Stimulated activated CD4-positive, alpha-beta T cell treated with anti-CD3 and anti-CD28 coated beads, Interleukin-2, amount 100 ng/mL, for 4 hours (primary cell): Measurements from ENCODE around the gene RPS6KC1.
A peak's percentile ranks its signal among the peaks of the same experiment; 100 is the strongest.

Experiments used
- DNase-seq: peaks from one replicate; pipeline ENCODE4 v3.0.0-alpha.2; 2020; ENCODE audit warnings: low read depth

RPS6KC1 gene

DNA sequence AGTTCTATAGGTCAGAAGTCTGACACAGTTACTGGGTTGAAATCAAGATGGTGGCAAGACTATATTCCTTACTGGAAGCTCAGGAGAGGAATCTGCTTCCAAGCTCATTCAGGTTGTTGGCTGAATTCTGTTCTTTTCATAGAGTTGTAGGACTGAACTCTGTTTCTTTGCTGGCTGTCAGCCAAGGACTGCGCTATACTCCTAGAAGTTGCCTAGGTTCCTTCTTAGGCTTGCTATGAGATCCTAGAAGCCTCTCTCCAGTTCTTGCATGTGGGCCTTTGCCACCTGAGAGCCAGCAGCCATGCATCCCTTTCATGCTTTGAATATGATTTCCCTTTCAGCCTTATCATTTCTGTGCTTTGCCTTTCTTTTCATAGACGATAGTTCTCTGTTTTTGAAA lies 176.4 kb downstream of the RPS6KC1 start:
- DNase-seq = no peak

DNA sequence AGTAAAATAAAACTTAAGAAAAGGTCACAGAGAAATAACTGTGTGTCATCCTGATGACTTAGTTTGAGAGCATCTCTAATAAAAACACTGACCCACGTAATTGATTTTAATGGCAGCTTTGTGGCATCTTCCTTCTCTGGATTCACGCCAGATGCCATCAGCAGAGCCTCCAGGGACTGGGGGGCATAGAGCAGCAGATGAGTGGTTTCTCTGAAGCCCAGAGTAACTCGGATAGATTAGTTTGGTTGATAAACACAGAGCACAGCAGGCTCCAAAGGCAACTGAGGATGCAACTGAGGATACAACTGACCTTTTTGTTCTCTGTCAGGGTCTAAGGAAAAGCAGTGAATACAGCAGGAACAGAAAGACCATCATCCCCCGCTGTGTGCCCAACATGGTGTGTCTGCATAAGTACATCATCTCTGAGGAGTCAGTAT lies 180.8 kb downstream of the RPS6KC1 start:
- no peak for DNase-seq

DNA sequence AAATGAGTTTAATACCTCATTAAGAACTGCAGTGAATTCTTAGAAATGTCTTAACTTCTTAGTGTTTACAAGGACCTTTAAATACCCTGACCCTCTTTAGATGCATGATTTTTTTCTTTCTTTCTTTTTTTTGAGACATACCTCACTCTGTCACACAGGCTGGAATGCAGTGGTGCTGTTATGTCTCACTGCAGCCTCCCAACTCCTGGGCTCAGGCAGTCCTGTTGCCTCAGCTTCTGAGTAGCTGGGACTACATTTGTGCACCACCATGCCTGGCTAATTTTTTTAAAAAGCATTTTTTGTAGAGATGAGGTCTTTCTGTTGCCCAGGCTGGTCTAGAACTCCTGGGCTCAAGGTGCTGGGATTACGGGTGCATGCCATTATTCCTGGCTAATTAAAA lies 191.8 kb downstream of the RPS6KC1 start:
- DNase-seq = no peak

DNA sequence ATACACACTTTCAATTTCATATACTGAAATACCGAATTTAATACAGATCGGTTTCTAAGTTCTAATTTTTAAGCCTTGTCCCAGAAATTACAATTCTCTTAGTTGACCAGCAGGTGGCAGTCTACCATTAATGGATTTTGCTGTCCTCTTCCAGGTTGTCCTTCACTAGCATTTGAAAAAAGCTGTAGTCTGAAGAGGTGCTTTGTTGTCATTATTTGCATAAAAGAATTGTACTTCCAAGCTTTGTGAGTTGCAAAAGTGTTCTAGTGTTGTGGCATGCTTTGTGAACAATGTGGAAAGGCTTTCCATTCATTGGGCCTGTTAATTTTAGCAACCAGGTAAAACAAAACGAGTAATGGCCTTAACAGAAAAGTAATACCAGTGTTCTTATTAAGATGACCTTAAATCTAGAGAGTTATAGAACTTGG lies 193.6 kb downstream of the RPS6KC1 start:
- peak; percentile 4 for DNase-seq

DNA sequence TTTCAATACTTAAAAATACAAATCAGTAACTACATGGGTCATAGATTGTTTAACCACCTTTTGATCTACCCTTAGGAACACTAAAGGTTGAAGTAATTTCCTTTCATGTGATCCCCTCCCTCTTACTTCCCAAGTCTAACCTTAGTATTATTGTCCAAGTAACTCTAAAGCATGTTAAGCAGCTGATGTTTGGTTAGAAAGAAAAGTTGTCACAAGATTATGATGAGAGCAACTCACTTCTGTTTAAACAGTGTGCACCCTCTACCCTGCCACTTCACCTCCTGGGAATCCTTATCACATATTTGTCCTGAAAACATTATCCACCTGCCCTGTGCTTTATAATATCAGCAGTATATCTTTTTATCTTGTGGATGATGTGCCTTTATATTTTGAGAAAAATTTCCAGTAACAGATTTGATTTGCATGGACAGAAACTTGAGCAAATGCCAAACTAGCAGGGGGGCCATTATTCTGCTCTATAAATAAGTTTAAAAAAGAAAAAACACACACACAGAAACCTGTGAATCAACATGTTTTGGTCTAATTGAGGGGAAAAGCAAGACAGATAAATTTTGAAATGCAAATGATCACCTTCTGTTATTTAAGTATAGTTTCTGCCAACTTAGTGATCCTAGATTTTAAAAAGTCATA lies 194.3 kb downstream of the RPS6KC1 start:
- no peak for DNase-seq

DNA sequence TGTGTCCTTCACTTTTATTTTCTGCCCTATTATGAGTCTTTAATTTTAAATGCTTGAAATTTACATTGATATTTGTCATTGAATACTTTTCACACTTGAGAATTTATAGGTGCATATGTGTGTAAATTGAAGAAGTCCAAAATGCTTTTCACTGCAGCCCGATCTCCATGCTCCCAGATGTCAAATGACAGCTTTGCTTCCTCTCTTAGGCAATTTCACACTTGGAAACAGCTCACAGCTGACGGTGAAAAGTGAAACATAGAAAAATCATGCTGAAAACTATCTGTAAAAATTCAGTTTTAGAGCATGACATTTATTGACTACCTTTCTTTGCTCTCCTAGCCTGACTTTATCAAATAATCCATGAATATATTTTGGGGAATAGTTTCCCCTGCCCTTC lies 196.0 kb downstream of the RPS6KC1 start:
- no peak for DNase-seq

DNA sequence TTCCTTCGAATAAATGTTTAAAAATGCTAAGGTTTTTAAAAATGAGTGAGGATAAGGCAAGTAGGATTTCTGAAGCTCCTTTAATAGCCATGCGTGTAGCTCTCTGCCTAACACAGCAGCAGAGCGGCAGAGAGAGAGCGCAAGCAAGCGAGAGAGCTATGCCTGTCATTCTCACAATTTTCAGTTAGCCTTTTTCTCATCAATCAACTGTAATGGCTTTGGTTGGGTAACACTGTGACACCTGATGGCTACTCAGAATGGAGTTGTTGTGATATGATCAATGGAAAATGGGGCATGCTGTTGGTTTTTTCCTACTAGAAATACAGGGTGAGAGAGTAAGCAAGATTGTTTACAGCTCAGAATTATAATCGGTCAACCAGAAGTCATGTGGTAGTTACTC lies 198.4 kb downstream of the RPS6KC1 start:
- DNase-seq = no peak

DNA sequence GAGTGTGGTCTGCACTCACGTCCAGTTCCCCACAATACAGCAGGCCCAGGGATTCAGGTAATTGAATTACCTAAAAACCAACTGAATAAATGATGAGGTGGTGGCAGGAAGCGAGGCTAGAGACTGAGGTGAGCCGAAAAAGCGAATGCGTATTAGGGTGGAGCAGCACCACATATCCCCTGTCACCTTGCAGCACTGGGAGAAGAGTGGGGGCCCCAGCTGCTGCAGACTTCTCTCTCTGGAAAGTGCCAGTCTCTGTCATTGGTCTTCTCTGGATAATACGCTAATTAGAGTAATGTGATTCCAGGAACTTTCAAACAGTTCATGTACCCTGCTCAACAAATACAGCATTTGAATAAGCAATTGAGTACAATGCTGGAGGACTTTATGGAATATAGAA lies 199.0 kb downstream of the RPS6KC1 start:
- no peak for DNase-seq

DNA sequence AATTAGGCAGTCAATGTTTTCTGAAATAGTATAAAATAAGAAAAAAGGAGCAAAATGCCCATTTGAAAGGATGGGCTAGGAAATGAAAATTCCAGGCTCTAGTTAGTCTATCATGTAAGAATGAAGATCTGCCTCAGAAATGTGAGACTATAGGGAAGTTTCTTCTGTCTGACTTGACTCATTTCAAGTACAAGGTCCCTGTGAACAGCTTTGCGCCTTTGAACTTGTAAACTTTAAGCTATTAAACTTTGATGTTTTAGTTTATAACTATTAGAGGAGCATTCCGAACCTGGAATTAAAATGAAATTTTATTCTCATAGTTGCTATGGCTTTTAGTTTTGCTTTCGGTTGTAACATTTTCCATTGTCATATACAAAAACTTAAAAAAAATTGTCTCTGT lies 199.4 kb downstream of the RPS6KC1 start:
- no peak for DNase-seq

DNA sequence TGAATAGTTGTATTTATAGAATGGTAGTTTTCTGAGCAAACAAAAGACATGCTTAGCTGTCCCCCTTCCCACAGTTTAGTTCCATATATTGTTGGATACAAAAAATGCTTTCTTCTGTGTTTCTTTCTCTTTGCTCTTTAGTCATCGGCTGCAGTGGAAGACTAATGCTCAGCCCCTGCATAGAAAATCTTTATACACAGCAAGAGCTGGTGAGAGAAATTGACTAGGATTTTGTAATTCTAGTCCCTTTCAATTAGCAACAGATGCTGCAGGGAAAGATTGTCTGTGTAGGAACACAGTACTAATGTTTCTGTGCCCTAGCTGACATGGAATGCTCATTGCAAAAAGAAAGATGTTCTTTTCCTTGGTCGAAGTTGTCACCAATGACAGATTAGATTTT lies 200.9 kb downstream of the RPS6KC1 start:
- no peak for DNase-seq

DNA sequence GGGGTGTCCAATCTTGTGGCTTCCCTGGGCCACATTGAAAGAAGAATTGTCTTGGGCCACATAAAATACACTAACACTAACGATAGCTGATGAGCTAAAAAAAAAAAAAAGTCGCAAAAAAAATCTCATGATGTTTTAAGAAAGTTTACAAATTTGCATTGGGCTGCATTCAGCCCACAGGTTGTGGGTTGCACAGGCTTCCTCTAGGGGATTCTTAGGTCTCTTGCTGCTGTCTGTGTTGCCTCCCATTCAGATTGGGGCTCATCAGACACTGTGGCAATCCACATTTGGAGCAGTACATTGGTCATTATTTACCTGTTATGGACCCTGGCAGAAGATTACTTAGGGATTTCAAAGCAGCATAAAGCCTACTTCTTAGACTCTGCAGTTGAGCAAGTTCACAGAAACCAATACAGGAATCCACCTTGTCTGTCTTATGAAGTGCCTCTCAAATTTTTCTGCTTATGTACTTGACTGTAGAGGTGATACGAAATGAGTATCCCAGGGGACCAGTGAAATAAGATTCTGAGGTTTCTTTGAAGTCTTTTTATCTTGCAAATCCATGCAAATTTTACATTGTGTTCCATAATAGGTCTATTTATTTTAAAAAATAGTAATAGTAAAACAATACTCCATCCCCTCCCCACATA lies 205.5 kb downstream of the RPS6KC1 start:
- DNase-seq = no peak

DNA sequence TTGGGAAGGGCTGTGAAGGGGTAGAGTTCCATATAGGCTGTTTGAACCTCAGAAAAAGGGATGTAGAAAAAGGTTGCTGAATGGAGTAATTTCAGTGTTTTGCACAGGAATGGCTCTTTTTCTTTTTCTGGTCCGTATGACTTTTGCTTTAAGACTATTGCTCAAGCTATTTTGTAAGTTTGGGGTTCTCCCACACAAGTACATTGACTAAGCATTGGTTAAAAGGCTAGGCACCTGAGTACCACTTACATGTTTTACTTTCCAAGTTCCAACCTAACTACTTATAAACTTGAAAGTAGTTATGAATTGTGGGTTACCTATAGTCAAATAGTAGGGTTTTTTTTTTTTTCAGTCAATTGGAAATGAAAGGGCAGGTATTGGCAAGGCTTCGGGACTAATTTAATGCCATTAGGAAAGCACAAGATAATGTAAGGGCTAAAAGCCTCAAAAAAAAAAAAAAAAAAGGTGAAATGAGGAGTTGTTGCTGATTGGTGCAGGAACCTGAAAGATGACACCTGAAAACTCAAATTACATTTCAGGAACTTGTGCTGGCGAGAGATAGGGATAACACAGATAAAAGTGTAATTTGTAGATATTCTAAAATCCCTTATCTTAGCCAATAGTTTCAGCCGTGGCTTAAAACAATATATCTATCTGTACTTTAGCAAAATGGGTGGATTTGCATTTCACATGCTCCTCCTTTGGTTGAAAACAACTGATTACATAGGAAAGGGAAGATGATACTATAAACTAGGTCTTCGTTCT lies 209.5 kb downstream of the RPS6KC1 start:
- DNase-seq = no peak

DNA sequence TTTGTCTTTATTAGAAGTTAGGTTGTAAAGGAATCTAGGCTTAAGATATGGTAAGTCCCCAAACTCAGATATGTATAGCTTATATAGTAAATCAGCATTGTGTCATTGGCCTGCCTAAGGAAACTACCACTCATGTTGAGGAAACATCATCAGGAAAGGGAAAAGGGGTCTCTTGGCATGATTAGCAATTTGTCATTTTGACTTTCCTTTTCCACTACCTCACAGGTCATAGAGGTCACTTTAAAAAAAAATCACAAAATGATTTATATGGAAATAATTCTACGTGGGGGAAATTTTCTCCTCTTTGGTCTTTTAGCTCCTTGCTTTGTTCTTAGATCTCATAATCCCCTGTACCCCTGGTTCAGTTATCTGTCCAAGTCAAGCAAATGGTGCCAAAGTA lies 213.5 kb downstream of the RPS6KC1 start:
- no peak for DNase-seq

DNA sequence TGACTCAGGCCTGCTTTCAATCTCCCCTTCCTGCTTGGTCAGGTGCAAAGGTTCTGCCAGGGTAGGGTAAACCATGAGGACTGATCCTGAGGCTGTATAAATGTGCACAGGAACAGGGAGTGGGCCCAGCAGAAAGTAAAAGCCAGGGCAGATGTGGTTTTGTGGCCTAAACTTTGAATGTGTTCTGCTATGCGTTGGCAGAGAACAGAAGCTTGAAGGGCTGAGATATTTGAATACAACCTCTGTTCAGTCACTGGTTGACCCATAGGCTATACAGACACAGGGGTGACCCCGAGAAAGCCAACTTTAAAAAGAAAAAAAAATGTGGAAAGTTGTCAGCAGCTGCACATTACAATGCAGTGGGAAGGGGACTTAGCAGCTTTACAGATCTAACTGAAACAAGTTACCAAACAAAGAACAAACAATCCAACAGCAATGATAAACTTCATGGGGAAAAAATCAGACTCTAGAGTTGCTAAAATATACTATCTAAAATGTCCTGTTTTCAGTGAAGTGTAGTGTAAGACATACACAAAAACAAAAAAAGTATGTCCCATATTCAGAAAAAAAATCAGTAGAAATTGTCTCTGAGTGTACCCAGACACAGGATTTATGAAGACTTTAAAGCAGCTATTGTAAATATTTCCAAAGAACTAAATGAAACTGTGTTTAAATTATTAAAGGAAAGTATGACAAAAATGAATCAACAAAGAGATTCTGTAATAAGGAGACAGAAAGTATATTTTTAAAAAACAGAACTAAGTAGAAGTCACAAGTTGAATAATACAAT lies 216.1 kb downstream of the RPS6KC1 start:
- DNase-seq = no peak

DNA sequence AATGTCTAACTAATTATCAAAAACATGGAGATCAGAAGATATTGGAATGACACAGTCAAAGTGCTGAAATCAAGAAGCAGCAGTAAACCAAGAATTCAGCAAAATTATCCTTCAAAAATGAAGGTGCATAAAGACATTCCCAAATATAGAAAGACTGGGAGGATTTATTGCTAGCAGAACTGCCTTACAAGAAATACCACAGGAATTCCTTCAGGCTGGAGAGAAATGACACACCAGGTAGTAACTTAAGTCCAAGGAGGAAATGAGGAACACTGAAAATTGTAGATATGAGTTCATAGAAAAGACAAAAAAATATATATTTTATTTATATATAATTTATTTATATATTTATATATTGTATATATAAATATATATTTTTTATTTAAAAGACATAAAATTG lies 217.2 kb downstream of the RPS6KC1 start:
- DNase-seq = no peak

DNA sequence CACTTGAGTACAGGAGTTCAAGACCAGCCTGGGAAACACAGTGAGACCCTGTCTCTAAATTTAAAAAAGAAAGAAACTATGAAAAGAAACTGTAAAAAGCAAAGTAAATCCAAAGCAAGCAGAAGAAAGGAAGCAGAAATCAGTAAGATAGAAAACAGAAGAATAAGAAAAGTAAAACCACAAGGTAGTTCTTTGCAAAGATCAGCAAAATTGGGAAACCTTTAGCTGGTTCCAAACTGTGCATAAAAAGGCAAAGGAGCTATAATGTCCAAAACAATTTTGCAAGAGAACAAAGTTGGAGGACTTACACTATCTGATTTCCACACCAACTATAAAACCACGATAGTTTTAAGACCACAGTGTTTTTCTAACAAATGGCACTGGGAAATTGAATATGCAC lies 218.8 kb downstream of the RPS6KC1 start:
- no peak for DNase-seq

DNA sequence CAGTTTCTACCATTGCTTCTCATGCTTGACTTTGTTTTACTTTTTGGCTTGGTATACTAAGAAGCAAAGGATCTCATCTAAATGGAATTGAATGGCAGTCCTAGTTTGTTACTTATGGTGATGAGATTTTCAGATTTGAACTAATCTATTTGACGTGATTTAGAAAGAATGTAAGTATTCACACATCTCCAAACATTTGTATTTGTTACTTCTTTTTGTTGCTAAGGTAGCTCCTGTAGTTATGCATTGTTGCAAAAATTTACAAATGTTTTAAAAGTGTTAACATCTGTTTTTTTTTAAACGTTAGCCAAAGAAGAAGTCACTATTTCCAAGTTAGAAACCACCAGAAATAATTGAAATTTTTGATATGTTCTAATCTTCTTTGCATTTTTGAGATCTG lies 222.5 kb downstream of the RPS6KC1 start:
- no peak for DNase-seq

DNA sequence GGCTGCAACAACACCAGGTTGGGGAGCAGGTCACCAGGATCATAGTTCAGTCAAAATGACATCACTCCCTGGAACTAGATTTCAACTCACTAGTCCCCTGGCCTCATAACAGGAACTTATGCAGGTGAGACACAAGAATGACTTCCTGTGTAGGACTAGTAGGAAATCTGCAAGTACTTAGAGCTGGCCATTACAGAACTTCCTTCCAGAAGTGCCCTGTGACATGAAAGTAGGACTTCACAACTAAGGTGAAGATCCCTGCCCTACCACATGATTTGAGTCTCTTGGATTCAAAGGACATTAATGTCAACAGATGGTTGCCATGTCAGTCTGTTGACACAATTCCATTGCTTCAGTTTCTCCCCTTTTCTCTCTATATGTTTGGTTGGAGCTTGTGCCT lies 223.1 kb downstream of the RPS6KC1 start:
- DNase-seq = no peak

DNA sequence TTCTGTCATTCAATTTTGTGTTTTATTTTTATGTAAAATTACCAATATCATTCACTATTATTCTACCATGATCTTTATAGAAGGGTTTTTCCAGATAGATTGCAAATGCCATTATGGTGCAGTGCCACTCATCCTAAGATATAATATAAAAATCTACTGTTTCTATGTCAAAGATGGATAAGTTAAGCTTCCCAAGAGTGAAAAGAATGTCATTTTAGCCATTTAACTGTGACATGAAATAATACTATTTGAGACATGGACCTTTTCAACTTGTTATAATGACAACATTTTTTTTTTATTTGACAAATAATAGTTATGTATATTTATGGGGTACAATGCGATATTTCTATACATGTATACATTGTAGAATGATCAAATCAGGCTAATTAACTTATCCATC lies 224.3 kb downstream of the RPS6KC1 start:
- no peak for DNase-seq

DNA sequence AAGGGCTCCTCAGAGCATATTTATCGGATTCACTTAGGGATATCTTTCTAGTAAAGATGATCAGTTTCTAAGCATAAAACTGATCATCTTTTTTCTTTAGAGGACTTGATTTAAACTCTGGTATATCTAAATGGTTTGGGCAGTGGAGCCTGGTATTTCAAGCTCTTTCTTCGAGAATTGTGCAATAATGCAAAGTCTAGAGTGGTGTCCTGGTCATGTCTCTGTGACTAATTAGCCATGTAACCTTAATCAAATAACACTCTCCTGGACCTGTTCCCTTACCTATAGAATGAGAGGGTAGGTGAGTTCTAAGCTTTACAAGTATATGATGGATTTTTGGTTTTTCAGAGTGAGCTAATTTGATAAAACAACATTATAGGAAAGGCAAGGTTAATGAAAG lies 225.2 kb downstream of the RPS6KC1 start:
- DNase-seq = no peak

DNA sequence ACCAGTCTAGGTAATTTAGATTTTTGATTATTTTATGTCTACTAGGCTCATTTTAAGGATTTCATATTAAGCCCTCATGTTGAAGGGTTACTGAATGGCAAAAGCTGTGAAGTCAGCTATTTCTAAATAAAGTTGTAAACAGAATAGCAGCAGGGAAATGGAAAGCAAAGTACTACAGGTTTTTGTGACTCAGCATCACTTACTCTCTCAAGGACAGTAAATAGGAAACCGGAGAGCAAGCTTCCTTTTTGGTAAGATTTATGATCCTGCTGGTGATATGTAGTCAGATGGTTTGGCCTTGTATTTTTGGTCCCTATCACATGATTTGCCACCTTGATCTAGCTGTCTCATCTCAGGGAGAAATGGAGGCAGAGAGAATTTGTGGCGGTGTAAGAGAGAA lies 226.0 kb downstream of the RPS6KC1 start:
- no peak for DNase-seq

DNA sequence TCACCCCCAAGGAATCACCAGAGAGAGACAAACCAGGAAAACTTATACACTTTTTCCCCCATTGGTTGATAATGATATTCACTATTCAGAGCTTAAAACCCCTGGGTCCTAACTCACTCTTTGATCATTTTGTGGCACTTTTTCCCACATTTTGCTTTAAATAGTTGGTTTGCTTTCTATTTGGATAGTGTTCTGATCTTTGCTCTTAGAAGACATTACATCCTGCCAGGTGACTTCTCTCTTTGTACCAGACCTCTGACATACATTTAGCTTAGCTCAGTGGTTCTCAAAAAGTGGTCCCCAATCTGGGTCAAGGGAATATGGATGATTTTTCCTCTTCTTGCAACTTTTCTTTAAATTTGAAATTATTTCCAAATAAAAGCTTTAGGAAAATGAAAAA lies 228.4 kb downstream of the RPS6KC1 start:
- no peak for DNase-seq
